AG10803 (cell line): ENCODE results near the gene BMERB1.
A peak's percentile ranks its signal among the peaks of the same experiment; 100 is the strongest.

Source experiments
- DNase-seq: peaks from one replicate; pipeline ENCODE4 v3.0.0; 2010; ENCODE audit warnings: low read depth
- H3K4me3 ChIP-seq: 2 replicates; pipeline ENCODE4 v1.5.1; 2011; ENCODE audit warnings: mild to moderate bottlenecking, low read length, control low read depth
- TF ChIP-seq, protein P1 (sequence below): conservative IDR thresholded peaks from 2 replicates; pipeline ENCODE4 v1.5.1; 2011; ENCODE audit warnings: mild to moderate bottlenecking, low read length, control low read depth, inconsistent platforms

Gene BMERB1

DNA sequence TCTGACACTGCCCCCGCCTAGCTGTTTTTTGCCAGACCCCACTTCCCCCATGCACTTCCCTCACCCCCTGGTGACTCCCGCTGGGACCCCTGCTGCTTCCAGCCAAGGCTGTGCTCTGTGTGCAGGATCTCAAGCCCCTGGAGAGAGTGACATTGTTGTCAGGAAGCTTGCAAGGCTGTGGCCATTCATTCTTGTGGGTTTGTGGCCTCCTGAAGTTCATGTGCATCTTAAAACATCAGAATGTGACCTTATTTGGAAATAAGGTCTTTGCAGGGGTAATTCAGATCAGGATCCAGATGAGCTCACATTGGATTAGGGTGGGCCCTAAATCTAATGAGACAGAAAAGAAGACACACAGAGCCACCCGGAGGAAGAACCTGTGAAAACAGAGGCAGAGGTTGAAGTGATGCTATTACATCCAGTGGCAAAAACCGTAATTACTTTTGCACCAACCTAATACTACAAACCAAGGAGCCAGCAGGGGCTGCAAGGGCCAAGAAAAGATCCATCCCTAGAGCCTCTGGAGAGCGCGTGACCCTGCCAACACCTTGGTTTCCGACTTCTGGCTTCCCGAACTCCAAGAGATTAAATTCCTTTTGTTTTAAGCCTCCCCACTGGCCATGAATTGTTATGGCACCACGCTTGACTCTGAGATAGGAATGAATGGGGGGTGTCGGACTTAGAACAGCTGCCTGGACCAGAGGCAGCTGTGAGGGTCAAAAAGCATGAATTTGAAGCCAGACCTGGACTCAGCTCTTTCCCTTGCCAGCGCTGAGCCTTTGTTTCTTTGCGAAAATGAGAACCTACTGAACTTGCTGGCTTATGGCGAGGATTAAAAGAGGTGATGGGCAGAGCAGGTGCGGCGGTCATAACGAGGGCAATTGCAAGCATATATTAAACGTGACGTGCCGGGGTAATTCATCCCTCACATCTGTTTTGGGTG is 75.5 kb downstream of the BMERB1 start:
- TF ChIP-seq, protein P1, sequence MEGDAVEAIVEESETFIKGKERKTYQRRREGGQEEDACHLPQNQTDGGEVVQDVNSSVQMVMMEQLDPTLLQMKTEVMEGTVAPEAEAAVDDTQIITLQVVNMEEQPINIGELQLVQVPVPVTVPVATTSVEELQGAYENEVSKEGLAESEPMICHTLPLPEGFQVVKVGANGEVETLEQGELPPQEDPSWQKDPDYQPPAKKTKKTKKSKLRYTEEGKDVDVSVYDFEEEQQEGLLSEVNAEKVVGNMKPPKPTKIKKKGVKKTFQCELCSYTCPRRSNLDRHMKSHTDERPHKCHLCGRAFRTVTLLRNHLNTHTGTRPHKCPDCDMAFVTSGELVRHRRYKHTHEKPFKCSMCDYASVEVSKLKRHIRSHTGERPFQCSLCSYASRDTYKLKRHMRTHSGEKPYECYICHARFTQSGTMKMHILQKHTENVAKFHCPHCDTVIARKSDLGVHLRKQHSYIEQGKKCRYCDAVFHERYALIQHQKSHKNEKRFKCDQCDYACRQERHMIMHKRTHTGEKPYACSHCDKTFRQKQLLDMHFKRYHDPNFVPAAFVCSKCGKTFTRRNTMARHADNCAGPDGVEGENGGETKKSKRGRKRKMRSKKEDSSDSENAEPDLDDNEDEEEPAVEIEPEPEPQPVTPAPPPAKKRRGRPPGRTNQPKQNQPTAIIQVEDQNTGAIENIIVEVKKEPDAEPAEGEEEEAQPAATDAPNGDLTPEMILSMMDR, result peak; percentile 39
- DNase-seq, result peak; percentile 75
- no peak overlapping the region for H3K4me3 ChIP-seq

DNA sequence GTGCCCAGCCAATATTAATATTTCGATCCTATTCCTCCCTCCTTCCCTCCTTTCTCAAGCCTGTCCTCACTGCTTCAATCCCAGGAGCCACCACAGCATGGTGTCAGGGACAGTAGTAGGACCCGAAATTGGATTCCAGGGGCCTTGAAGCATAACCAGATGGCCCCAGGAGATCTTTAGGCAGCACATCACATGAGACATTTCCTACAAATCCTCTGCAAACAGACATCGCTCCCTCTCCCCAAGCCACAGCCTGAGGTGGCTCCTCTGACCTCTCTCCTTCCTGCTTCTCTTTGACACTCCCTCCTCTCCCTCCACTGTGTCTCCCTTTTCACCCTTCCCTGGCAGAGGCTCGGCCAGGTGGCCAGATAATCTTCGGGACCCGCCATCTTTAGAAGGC is 76.6 kb downstream of the BMERB1 start:
- TF ChIP-seq, protein P1, result no peak

DNA sequence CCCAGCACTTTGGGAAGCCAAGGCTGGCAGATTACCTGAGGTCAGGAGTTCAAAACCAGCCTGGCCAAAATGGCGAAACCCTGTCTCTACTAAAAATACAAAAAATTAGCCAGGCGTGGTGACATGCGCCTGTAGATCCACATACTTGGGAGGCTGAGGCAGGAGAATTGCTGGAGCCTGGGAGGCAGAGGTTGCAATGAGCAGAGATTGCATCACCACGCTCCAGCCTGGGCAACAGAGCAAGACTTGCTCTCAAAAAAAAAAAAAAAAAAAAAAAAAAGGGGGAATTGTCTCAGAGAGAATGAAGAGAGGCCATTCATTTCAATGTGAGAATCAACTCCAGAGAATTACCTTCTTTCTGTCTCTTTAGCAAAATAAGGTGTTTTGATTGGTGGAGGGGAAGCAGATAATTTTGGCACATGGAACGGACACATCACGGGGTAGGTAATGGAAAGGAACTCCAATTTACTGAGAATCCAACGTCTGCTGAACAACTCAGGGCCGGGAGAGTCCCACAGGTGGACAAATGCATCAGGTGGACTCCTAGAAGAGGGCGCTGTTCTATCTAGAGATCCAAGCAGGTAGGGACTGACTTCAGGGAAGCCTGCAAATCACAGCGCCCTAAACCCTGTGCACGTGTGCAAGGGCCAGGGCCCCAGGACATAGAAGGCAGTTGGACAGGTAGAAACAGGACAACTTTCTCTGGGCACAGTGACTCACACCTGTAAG is 77.5 kb downstream of the BMERB1 start:
- TF ChIP-seq, protein P1, result no peak
- no peak overlapping the region for H3K4me3 ChIP-seq
- DNase-seq, result no peak

More for the DNA sequence above, 76.6 kb downstream of the BMERB1 start:
- no peak overlapping the region for H3K4me3 ChIP-seq
- no peak for DNase-seq

DNA sequence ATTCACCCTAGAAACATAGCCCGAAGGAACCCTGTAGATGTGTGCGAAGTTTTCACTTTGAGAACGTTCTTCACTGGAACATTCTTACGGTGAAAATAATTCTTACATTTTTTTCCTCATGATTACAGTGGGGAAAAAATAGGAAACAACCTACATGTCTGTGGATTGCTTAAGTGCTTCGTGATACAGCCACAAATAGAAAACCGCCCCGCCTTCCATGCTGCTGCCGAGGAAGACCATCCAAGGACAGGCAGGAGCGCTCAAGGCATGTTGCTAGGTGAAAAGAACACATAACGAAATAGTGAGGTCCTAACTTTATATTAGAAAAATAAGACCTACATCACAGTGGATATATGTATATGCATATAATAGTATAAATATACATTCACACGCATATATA is 78.8 kb downstream of the BMERB1 start:
- no peak overlapping the region for H3K4me3 ChIP-seq
- no peak for DNase-seq
- TF ChIP-seq, protein P1, result no peak

DNA sequence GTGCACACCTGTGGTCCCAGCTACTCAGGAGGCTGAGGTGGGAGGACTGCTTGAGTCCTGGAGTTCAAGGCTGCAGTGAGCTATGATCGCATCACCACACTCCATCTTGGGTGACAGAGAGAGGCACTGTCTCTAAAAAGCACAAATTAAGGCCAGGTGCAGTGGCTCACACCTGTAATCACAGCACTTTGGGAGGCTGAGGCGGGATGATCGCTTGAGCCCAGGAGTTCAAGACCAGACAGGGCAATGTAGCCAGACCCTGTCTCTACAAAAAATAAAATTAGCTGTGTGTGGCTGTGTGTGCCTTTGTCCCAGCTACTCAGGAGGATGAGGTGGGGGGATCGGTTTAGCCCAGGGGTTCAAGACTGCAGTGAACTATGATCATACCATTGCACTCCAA is 81.6 kb downstream of the BMERB1 start:
- no peak for DNase-seq
- no peak overlapping the region for H3K4me3 ChIP-seq
- TF ChIP-seq, protein P1, result no peak

DNA sequence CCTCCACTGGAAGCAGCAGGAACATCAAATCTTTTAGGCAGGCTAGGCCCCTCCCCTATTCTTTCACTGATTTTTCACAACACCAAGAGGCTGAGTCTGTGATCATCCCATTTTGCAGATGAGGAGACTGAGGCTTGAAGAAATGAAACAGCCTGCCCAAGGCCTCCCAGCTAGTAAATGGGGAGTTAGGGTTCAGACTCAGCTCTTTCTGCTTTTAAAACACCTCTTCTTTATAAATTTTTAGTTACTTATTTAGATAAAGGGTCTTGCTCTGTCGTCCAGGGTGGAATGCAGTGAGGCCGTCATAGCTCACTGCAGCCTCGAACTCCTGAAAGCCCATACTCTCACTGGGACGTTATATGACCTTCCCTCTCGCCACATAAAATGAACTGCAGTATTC is 82.2 kb downstream of the BMERB1 start:
- TF ChIP-seq, protein P1, result no peak
- H3K4me3 ChIP-seq, result no peak overlapping the region
- DNase-seq, result no peak
